COR-L47 (cell line): Measurements from ENCODE around the gene SDR42E2.
"Not testable (repeated sequence)": the region's sequence is repeated elsewhere in the genome, so short reads cannot be mapped to it uniquely, and the experiment has no call there.

ENCODE experiments used
- DNase-seq: peaks from one replicate; lab custom pipeline; 2025; lab: John Stamatoyannopoulos, UW

The SDR42E2 gene

GRCh38 chr16:22162656-22163009 is 327 bp downstream of the SDR42E2 start:
- DNase-seq, result no peak

GRCh38 chr16:22163806-22164205 is 1.5 kb downstream of the SDR42E2 start:
- no peak for DNase-seq

- DNase-seq, result no peak
These were observed 2.2 kb downstream of the SDR42E2 start for GRCh38 chr16:22164482-22164881.

- no peak for DNase-seq
These were observed 3.4 kb downstream of the SDR42E2 start for GRCh38 chr16:22165508-22166285.

GRCh38 chr16:22171953-22172352 is 9.6 kb downstream of the SDR42E2 start:
- no peak for DNase-seq

- DNase-seq, result not testable (repeated sequence)
These were observed 10.3 kb downstream of the SDR42E2 start for GRCh38 chr16:22172642-22173041.

GRCh38 chr16:22174642-22175041 is 12.3 kb downstream of the SDR42E2 start:
- no peak for DNase-seq

GRCh38 chr16:22177968-22178930 is 15.9 kb downstream of the SDR42E2 start:
- no peak for DNase-seq

GRCh38 chr16:22181426-22181825 is 19.1 kb downstream of the SDR42E2 start:
- no peak for DNase-seq

- no peak for DNase-seq
These were observed 19.5 kb downstream of the SDR42E2 start for GRCh38 chr16:22181843-22182242.

GRCh38 chr16:22183335-22183734 is 21.0 kb downstream of the SDR42E2 start:
- no peak for DNase-seq

GRCh38 chr16:22183901-22184614 is 21.8 kb downstream of the SDR42E2 start:
- no peak for DNase-seq

- no peak for DNase-seq
These were observed 22.3 kb downstream of the SDR42E2 start for GRCh38 chr16:22184615-22184968.

- DNase-seq, result no peak
These were observed 24.2 kb downstream of the SDR42E2 start for GRCh38 chr16:22186517-22186916.

- no peak for DNase-seq
These were observed 25.9 kb downstream of the SDR42E2 start for GRCh38 chr16:22188267-22188594.

- peak; percentile 52 for DNase-seq
These were observed 26.5 kb downstream of the SDR42E2 start for GRCh38 chr16:22188595-22189442.

GRCh38 chr16:22189473-22190080 is 27.3 kb downstream of the SDR42E2 start:
- DNase-seq, result no peak

- DNase-seq, result peak; percentile 94
These were observed 27.9 kb downstream of the SDR42E2 start for GRCh38 chr16:22190081-22190775.

GRCh38 chr16:22190776-22191531 is 28.6 kb downstream of the SDR42E2 start:
- peak; percentile 94 for DNase-seq
